HUES48 (cell line): ENCODE results near the gene AP2A1.

Source experiments
- H3K27ac ChIP-seq: one replicate; pipeline ENCODE4 v1.7.0; 2013; ENCODE audit warnings: low read depth, low read length, inconsistent platforms
- H3K27me3 ChIP-seq: 2 replicates; pipeline ENCODE4 v1.6.1; 2013; ENCODE audit warnings: mild to moderate bottlenecking, low read length; ENCODE audit not compliant: control insufficient read depth, insufficient read depth
- H3K36me3 ChIP-seq: 2 replicates; pipeline ENCODE4 v1.6.1; 2013; ENCODE audit warnings: low read length; ENCODE audit not compliant: control insufficient read depth, insufficient read depth
- H3K4me1 ChIP-seq: 2 replicates; pipeline ENCODE4 v1.6.1; 2013; ENCODE audit warnings: mild to moderate bottlenecking, low read length; ENCODE audit not compliant: control insufficient read depth, insufficient read depth
- H3K4me3 ChIP-seq: 2 replicates; pipeline ENCODE4 v1.5.1; 2013; ENCODE audit warnings: mild to moderate bottlenecking, low read depth, low read length
- H3K9ac ChIP-seq: 2 replicates; pipeline ENCODE4 v1.6.1; 2013; ENCODE audit warnings: mild to moderate bottlenecking, low read depth, low read length, moderate library complexity
- H3K9me3 ChIP-seq: 2 replicates; pipeline ENCODE4 v1.6.1; 2013; ENCODE audit warnings: low read length; ENCODE audit not compliant: control insufficient read depth, insufficient read depth

Gene AP2A1

DNA sequence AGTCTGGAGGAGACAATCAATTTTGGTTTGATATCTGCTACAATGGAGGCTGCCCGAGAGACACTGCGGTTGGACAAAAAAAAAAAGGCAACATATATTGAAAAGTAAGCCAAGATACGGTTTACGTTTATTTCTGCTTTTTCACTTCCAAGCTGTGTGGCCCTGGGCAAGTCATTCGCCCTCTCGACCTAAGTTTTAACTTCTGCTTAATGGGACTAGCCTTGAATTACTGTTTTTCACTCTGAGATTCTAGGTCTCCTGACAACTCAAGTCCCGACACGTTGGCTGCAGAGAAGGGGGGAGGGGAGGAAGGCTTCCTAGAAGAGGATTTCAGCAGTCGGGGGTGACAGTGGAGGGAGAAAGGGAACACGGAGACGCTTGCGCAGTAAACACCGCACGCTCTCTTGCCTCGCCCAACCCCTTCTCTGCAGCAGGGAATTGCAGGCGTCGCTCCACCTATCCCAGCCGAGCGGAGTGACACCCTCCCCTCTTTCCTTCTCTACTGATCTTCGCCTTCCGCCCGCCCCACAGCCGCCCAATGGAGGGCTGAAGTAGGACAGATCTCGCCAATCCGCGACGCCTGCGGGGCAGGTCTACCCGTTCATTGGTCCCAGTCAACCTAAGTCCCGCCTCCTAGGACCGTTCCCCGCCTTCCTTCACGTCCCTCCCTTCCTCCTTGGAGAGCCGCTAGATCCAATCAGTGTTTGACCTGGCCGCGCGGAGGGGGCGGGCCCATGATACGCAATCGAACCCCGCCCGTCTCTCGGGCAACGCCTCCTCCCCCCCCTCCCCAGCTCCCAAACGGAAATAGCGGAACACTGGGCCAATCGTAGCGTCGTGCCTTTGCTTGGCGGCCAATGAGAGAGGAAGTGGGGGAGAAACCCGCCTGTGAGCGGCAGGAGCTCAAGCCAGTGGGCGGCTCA lies 533 bp upstream of the AP2A1 start:
- Histone ChIP-seq H3K27me3 (no peaks in the 10 kb centered on the region), H3K36me3 (no peaks in the 10 kb centered on the region), H3K9ac (peak overlapping the region; percentile 92), H3K4me3 (peak overlapping the region; percentile 60), H3K4me1 (peaks cover 16% of the 10 kb centered on the region; the same call in 1 of the 2 replicates), H3K27ac (peak overlapping the region; percentile 98), H3K9me3 (no peaks in the 10 kb centered on the region)

- Histone ChIP-seq H3K27me3 (no peaks in the 10 kb centered on the region), H3K4me1 (peaks cover 12% of the 10 kb centered on the region; the same call in 1 of the 2 replicates), H3K27ac (peak overlapping the region; percentile 77), H3K4me3 (peak overlapping the region; percentile 89), H3K36me3 (no peaks in the 10 kb centered on the region), H3K9ac (peak overlapping the region; percentile 37; the same call in 1 of the 2 replicates), H3K9me3 (no peaks in the 10 kb centered on the region)
Observed at GRCh38 chr19:49767381-49767780, 580 bp downstream of the AP2A1 start.

GRCh38 chr19:49767967-49768581 lies 1.3 kb downstream of the AP2A1 start:
- no peaks in the 10 kb centered on the region for H3K36me3 ChIP-seq
- H3K4me3 ChIP-seq: peak overlapping the region; percentile 89
- peak overlapping the region; percentile 9 for H3K27ac ChIP-seq
- H3K4me1 ChIP-seq: peaks cover 12% of the 10 kb centered on the region; the same call in 1 of the 2 replicates
- no peaks in the 10 kb centered on the region for H3K27me3 ChIP-seq
- no peaks in the 10 kb centered on the region for H3K9me3 ChIP-seq
- no peak overlapping the region for H3K9ac ChIP-seq

DNA sequence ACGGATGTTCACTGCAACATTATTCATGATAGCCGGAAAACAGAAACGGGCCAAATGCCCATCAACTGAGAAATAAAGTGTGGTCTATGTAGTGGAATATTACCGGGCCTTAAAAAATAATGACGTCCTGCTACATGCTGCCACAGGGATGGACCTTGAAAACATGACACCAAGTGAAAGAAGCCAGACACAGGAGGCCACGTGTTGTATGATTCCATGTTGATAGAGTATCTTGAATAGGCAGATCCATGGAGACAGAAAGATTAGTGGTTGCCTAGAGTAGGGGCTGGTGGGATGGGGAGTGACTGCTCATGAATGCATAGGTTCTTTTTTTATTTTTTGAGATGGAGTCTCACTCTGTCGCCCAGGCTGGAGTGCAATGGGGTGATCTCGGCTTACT lies 3.7 kb downstream of the AP2A1 start:
- H3K4me3 ChIP-seq: no peak overlapping the region
- H3K9me3 ChIP-seq: no peaks in the 10 kb centered on the region
- H3K9ac ChIP-seq: no peak overlapping the region
- no peaks in the 10 kb centered on the region for H3K27me3 ChIP-seq
- no peak overlapping the region for H3K27ac ChIP-seq
- peaks cover 12% of the 10 kb centered on the region; the same call in 1 of the 2 replicates for H3K4me1 ChIP-seq
- no peaks in the 10 kb centered on the region for H3K36me3 ChIP-seq

DNA sequence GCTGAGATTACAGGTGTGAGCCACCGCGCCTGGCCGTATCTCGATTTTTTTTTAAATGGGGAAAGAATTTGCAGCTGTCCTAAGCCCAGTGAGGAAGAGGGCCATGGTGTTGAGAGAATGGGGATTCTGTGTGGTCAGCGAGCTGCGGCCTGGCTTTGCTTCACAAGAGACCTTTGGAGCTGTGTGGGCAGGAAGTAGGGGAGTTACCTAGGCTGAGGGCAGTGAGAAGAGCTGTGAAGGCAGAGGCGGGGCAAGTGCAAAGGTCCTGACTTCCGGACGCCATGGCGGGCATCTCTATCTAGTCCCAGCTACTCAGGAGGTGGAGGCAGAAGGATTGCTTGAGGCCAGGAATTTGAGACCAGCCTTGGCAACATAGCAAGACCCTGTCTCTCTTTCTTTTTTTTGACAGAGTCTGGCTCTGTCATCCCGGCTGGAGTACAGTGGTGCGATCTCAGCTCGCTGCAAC lies 4.9 kb downstream of the AP2A1 start:
- Histone ChIP-seq H3K4me3 (no peak overlapping the region), H3K27me3 (no peaks in the 10 kb centered on the region), H3K9ac (no peak overlapping the region), H3K27ac (no peak overlapping the region), H3K4me1 (peaks cover 8% of the 10 kb centered on the region; the same call in 1 of the 2 replicates), H3K36me3 (no peaks in the 10 kb centered on the region), H3K9me3 (no peaks in the 10 kb centered on the region)

DNA sequence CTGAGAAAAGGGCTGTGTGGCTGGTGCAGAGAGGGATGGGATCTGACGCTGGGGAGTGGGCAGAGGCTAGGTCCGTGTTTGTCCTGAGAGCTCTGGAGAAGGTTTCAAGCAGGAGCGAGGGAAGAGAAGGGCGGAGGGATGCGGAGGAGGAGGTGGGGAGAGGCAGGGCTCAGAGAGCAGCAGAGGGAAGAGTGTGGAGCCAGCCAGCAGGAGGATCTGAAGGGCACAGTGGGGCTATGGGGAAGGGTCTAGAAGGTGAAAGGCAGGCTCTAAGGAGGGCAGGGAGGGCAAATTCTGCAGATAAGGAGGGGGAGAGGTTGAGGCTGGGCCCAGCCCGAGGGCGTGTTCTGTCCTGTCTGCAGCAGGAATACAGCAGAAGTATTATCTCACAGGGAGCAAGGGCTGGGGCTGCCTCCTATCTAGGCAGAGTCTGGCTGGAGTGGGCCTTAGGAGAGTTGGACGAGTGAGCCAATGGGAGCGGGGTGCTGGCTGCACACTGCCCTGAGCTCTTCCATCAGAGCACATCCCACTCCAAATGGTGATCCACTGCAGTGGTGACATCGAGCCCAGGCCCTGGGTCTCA lies 6.1 kb downstream of the AP2A1 start:
- H3K9ac ChIP-seq: no peak overlapping the region
- H3K9me3 ChIP-seq: no peaks in the 10 kb centered on the region

DNA sequence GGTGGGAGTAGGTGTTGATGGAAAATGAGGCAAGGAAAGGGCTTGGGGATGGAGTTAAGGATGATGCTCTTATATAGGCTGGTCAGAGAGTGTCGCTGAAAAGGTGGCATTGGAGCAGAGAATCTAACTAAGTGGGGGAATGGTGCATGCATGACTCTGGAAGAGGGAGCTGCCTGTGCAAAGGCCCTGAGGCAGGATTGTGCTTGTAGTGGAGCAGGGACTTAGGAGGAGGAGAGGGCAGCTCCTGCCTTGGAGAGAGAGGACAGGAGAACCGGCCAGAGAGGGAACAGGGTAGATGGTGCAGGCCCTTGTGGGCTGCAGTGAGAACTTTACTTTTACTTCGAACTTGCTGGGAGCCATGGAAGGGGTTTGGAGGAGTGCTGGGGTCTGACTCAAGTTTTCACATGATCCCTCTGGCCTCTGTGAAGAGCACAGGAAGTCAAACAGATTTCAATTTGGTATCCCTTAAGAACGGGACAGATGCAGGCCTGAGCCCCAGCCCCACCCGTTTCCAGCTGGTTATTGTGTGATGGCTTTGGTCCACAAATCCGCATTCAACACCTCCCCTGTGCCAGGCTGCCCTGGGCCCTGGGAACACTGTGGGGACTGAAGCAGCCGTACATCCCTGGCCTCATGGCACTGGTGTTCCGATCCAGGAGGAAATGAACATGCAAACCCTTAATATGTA lies 7.0 kb downstream of the AP2A1 start:
- no peak overlapping the region for H3K4me3 ChIP-seq
- no peaks in the 10 kb centered on the region for H3K9me3 ChIP-seq
- H3K27ac ChIP-seq: no peak overlapping the region
- no peaks in the 10 kb centered on the region for H3K4me1 ChIP-seq
- no peaks in the 10 kb centered on the region for H3K36me3 ChIP-seq
- no peak overlapping the region for H3K9ac ChIP-seq
- H3K27me3 ChIP-seq: no peaks in the 10 kb centered on the region

More for the DNA sequence above, 6.1 kb downstream of the AP2A1 start:
- peaks cover 3% of the 10 kb centered on the region; the same call in 1 of the 2 replicates for H3K4me1 ChIP-seq
- H3K36me3 ChIP-seq: no peaks in the 10 kb centered on the region
- H3K27me3 ChIP-seq: no peaks in the 10 kb centered on the region
- no peak overlapping the region for H3K4me3 ChIP-seq
- H3K27ac ChIP-seq: no peak overlapping the region

- Histone ChIP-seq H3K4me1 (no peaks in the 10 kb centered on the region), H3K9ac (no peak overlapping the region; the same call in 1 of the 2 replicates), H3K9me3 (no peaks in the 10 kb centered on the region), H3K4me3 (no peak overlapping the region), H3K27me3 (no peaks in the 10 kb centered on the region), H3K27ac (no peak overlapping the region), H3K36me3 (no peaks in the 10 kb centered on the region; the same call in 1 of the 2 replicates)
Observed at GRCh38 chr19:49774969-49775368, 8.2 kb downstream of the AP2A1 start.

- Histone ChIP-seq H3K9me3 (no peaks in the 10 kb centered on the region), H3K4me3 (no peak overlapping the region), H3K27me3 (no peaks in the 10 kb centered on the region), H3K27ac (no peak overlapping the region), H3K9ac (no peak overlapping the region), H3K36me3 (no peaks in the 10 kb centered on the region; the same call in 1 of the 2 replicates), H3K4me1 (no peaks in the 10 kb centered on the region)
Observed at GRCh38 chr19:49775742-49776370, 9.1 kb downstream of the AP2A1 start.

- Histone ChIP-seq H3K27me3 (no peaks in the 10 kb centered on the region), H3K27ac (no peak overlapping the region), H3K36me3 (no peaks in the 10 kb centered on the region; the same call in 1 of the 2 replicates), H3K4me1 (no peaks in the 10 kb centered on the region), H3K9ac (no peak overlapping the region), H3K4me3 (no peak overlapping the region), H3K9me3 (no peaks in the 10 kb centered on the region)
Observed at GRCh38 chr19:49776371-49776764, 9.6 kb downstream of the AP2A1 start.
